Measurements from ENCODE around the gene OR6K2.

Gene OR6K2

DNA sequence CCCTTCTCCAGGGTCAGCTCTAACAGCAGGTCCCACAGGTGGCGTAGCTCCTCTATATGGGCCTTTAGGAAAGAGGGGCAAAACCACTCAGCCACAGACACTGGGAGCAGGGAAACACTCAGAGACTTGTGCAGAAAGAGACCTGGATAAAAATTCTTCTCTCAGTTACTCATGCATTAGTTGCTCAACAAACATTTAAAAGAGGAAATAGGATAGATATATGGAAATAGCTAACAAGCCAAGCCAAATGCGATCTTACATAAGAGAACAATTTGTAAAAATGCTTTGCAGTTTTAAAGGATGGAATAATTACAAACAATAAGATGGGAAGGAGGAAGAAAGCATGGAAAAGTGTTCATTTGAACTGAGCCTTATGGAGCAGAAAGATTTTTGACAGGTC is 18.8 kb downstream of the OR6K2 start:
- no peak for FAIRE-seq

- no peak for FAIRE-seq
Observed at GRCh38 chr1:158679289-158679688, 21.2 kb downstream of the OR6K2 start.

DNA sequence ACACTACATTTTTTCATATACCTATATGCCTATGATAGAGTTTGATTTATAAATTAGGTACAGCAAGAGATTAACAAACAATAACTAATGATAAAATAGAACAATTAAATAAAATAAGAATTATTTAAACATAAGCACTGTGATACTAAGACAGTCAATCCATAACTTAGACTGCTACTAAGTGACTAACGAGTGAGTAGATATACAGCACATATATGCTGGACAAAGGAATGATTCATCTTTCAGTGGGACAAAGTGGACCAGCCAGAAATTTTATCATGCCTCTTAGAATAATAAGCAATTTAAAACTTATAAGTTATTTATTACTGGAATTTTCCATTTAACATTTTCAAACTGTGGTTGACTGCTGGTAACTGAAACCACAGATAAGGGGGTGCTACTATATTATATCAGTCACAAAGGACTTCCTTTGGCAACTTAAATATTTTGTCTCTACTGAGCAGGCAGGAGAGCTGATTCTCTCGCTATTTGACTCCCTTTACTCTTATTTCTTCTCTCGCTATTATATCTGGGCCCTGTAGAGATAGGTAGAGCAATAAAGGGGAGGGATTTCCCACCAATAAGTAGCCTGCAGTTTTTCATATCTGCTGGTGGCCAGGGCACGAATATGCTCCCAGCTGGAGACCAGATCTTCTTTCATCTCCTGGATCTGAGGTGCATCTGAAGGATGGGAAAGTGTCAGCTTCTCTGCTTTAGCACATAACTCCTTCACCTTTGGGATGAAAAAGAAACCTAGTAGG is 24.7 kb downstream of the OR6K2 start:
- FAIRE-seq = no peak

DNA sequence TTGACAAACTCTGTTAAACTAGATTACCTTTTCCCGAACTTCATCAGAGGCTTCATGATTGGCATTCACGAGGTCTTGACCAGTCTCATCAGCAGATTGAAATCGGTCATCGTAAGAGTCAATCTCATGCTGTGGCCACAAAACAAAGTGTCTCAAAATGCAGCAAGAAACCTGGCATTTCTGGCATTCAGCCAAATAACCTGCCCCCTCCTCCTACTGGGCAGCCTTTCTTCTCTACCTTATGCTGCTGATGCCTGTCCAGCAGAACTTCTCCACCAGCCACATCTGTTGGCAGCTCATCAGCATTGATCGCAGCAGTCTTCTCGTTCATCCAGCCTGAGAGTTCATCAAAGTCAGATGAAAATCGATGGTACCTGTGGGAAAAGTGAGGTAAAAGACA is 26.1 kb downstream of the OR6K2 start:
- FAIRE-seq = no peak

- no peak for FAIRE-seq
Observed at GRCh38 chr1:158666037-158666436, 34.4 kb downstream of the OR6K2 start.

GRCh38 chr1:158654571-158654970 is 45.9 kb downstream of the OR6K2 start:
- no peak for FAIRE-seq

DNA sequence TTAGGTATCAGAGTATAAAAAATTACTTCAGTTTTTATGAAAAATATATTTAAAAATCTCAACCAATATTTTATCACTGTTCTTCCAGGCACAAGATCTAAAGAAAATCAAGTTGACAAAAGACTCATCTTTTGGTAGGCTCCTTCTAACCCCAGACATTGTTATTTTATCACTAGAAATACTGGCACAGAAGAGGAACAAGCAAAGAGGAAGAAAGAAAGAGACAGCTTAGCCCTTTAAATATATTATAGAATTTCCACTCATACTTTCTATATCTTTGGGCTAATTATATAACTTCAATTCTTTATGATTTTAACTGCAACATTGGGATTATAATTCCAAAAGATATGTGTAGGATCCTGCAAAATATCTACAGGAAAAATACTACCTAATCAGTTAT is 46.4 kb downstream of the OR6K2 start:
- no peak for FAIRE-seq

- no peak for FAIRE-seq
Observed at GRCh38 chr1:158652721-158653334, 47.6 kb downstream of the OR6K2 start.
